Fibroblast of the aortic adventitia (primary cell): ENCODE data around the gene OVOL1. TPM values are rescaled to one million over a fixed set of nuclear protein-coding genes. Genes with fewer than 3 reads are reported as not detected.

ENCODE experiments used
- DNase-seq: peaks from one replicate; pipeline ENCODE4 v3.0.0-alpha.2; 2010; ENCODE audit warnings: low read depth
- H3K4me3 ChIP-seq: 2 replicates; pipeline ENCODE4 v1.5.1; 2011; ENCODE audit warnings: low read depth, mild to moderate bottlenecking, control low read depth, low read length, moderate library complexity
- CTCF ChIP-seq: IDR thresholded peaks from 2 replicates; pipeline ENCODE4 v1.5.1; 2011; ENCODE audit warnings: mild to moderate bottlenecking, low read length, control low read depth, inconsistent platforms; ENCODE audit not compliant: insufficient read depth
- total RNA-seq: library from RNA; depleted of rRNA; stranded (reverse); fragments of >200 nt; gene quantifications from 2 replicates; pipeline ENCODE4 v1.2.3, GENCODE V29; 2012; ENCODE audit warnings: low replicate concordance

Gene OVOL1
- not detected in 2 replicates for total RNA-seq

GRCh38 chr11:65786786-65787636 lies at the start of gene OVOL1:
OVOL1 (plus strand) TSS chr11:65787063; CDS start chr11:65787374, 311 bp downstream.
- no peak within 1 kb of the TSS for H3K4me3 ChIP-seq
- DNase-seq, result no peak
- TF ChIP-seq CTCF, result no peak

- H3K4me3 ChIP-seq, result no peak overlapping the region
- no peak for DNase-seq
- no peak for TF ChIP-seq CTCF
Observed at GRCh38 chr11:65739022-65739421, 47.8 kb upstream of the OVOL1 start.

DNA sequence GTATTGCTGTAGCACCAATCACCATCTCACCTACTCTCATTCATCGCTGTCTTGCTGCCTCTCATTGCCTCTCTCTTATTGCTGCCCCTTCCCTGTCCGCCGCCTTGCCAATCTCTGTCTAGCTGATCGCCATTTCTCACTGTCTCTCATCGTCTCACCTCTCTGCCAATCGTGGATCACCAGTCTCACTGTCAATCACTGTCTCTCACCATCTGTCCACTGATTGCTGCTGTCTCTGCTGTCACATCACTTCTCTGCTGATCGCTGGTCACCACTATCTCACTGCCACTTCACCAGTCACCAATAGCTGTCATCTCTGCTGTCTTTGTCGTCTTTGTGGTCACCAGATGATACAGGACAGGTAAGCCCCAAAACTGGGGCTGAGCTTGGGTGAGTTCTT lies 45.7 kb upstream of the OVOL1 start:
- DNase-seq, result no peak
- no peak for TF ChIP-seq CTCF
- no peak overlapping the region for H3K4me3 ChIP-seq

DNA sequence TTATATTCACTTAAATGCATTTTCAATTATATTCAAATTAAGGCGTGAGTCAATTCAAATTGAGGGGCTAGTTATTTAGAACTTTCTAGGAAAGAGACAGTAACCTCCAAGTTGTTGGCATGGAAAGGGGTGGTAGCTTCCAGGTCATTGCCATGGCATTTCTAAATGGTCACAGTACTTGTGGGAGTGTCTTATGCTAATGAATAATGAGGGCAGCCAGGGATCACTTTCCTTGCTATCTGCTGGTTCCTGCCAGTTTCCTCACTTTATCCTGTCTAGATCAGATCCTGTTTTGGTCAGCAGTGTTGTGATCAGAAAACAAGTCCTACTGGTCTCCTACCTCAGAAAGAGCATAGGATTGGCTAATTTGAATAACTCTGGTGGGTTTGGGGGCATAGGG lies 44.5 kb upstream of the OVOL1 start:
- no peak overlapping the region for H3K4me3 ChIP-seq
- TF ChIP-seq CTCF, result no peak
- no peak for DNase-seq

- no peak for TF ChIP-seq CTCF
- no peak overlapping the region for H3K4me3 ChIP-seq
- no peak for DNase-seq
Observed at GRCh38 chr11:65743681-65744025, 43.2 kb upstream of the OVOL1 start.

GRCh38 chr11:65744026-65744698 lies 42.7 kb upstream of the OVOL1 start:
- H3K4me3 ChIP-seq, result no peak overlapping the region
- peak; percentile 20 for DNase-seq
- TF ChIP-seq CTCF, result peak; percentile 25
